ENCODE data around the gene CNOT1.

DNA sequence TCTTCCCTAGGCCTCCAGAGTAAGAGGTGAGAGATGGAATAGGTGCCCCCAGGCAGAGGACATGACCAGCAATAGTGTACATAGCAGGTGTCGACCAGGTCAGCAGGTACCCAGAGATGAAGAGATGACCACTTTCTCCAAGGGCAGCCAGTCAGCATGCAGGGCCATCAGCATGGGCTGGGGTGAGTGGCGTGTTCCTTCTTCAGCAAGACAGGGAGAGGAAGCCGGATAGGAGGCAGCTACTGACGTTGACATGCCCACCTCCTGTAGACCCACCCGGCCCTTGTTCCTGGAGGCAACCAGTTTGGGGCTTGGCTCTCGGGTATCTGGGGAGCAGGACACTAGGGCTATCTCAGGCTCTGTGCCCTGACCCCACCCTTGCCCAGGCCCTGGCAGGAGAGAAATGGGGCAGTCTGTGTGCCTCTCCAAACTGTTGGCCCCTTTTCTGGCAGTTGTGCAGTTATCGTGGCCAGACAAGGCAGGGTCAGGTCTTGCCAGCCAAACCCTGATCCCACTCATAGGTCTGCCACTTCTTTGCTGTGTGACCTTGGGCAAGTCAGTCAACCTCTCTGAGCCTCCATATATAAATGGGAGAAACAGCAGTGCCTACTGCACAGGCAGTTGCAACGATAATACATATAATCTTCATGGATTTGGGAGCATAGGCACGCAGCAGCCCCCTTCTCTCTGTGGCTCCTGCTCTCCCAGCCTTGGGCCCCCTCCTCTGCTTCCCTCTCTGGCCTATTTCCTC, 131.1 kb downstream of the CNOT1 start:
- TF ChIP-seq, protein P1, sequence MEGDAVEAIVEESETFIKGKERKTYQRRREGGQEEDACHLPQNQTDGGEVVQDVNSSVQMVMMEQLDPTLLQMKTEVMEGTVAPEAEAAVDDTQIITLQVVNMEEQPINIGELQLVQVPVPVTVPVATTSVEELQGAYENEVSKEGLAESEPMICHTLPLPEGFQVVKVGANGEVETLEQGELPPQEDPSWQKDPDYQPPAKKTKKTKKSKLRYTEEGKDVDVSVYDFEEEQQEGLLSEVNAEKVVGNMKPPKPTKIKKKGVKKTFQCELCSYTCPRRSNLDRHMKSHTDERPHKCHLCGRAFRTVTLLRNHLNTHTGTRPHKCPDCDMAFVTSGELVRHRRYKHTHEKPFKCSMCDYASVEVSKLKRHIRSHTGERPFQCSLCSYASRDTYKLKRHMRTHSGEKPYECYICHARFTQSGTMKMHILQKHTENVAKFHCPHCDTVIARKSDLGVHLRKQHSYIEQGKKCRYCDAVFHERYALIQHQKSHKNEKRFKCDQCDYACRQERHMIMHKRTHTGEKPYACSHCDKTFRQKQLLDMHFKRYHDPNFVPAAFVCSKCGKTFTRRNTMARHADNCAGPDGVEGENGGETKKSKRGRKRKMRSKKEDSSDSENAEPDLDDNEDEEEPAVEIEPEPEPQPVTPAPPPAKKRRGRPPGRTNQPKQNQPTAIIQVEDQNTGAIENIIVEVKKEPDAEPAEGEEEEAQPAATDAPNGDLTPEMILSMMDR (IDR thresholded peaks at IDR 0.05 in 8 of 11, conservative IDR thresholded peaks at IDR 0.05 in 3 of 11): no peak
- TF ChIP-seq POLR2A (IDR thresholded peaks at IDR 0.05): no peak

Data from spleen (tissue), 7 donors.